Left kidney (tissue), 2 donors: ENCODE data around the gene COG6. TPM values are rescaled to one million over a fixed set of nuclear protein-coding genes. Genes with fewer than 3 reads are reported as not detected.

Source experiments
- DNase-seq: peaks from one replicate; pipeline ENCODE4 v3.0.0-alpha.2; 2013
- polyA plus RNA-seq: library from polyadenylated mRNA; unstranded; fragments of 120-200 nt; gene quantifications from one replicate; pipeline ENCODE4 v1.2.1, GENCODE V29; 2013; ENCODE audit not compliant: insufficient read length

Gene COG6
- polyA plus RNA-seq, 1 donor = 40.2 TPM

- DNase-seq = no peak
These were observed 20.4 kb downstream of the COG6 start for GRCh38 chr13:39675904-39676303.

GRCh38 chr13:39676315-39676876 lies 20.9 kb downstream of the COG6 start:
- peak; percentile 44 for DNase-seq

- DNase-seq = no peak
These were observed 26.8 kb downstream of the COG6 start for GRCh38 chr13:39682310-39682709.

- DNase-seq = no peak
These were observed 27.3 kb downstream of the COG6 start for GRCh38 chr13:39682788-39683187.

GRCh38 chr13:39684531-39685137 lies 29.2 kb downstream of the COG6 start:
- DNase-seq = peak; percentile 19

GRCh38 chr13:39685652-39686051 lies 30.2 kb downstream of the COG6 start:
- DNase-seq = no peak

GRCh38 chr13:39688278-39688677 lies 32.8 kb downstream of the COG6 start:
- DNase-seq = no peak

- DNase-seq = no peak
These were observed 33.4 kb downstream of the COG6 start for GRCh38 chr13:39688699-39689405.

- DNase-seq = no peak
These were observed 37.4 kb downstream of the COG6 start for GRCh38 chr13:39692660-39693438.

GRCh38 chr13:39699274-39699673 lies 43.8 kb downstream of the COG6 start:
- DNase-seq = no peak

- DNase-seq = no peak
These were observed 57.2 kb downstream of the COG6 start for GRCh38 chr13:39712626-39713025.

- DNase-seq = no peak
These were observed 73.7 kb downstream of the COG6 start for GRCh38 chr13:39729156-39729555.

- no peak for DNase-seq
These were observed 79.5 kb downstream of the COG6 start for GRCh38 chr13:39734952-39735351.

- no peak for DNase-seq
These were observed 81.6 kb downstream of the COG6 start for GRCh38 chr13:39737047-39737446.

- no peak for DNase-seq
These were observed 85.3 kb downstream of the COG6 start for GRCh38 chr13:39740761-39741160.

- no peak for DNase-seq
These were observed 93.5 kb downstream of the COG6 start for GRCh38 chr13:39748961-39749360.

- DNase-seq = no peak
These were observed 94.1 kb downstream of the COG6 start for GRCh38 chr13:39749528-39749927.

GRCh38 chr13:39751805-39752204 lies 96.3 kb downstream of the COG6 start:
- no peak for DNase-seq

- DNase-seq = no peak
These were observed 105.1 kb downstream of the COG6 start for GRCh38 chr13:39760521-39760920.

- peak; percentile 29 for DNase-seq
These were observed 110.5 kb downstream of the COG6 start for GRCh38 chr13:39765801-39766463.

GRCh38 chr13:39766464-39767158 lies 111.1 kb downstream of the COG6 start:
- no peak for DNase-seq
